8988T (cell line): ENCODE data around the gene CXCL14.

Experiments
- DNase-seq: peaks from one replicate; pipeline ENCODE4 v3.0.0; 2011

Gene CXCL14

DNA sequence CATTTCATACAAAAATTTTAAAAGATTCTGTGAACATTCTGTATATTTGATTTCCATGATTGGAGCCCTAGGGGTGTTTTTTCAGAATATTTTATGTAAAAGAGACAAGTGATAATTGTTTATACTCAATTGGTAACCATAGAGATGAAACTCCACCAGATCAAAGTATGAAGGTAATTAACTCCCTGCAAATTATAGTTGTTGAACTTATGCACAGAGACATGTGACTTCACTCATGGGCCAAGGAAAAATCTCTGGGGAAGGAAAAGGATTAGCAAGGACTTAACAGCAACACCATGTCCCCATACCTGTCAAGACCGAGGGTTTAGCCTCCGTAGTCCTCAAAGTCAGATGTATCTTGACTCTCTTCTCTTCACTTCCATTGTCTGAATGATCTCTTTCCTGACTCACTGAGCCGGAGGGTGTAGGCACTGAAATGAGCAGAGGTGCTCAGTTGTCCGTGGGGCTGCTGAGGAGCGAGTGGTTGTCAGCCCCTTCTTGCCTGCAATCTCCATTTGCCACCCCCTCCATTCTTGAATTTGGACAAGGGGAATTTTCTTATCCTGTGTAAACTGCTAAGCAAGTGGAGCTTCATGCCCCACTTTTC lies 17.5 kb upstream of the CXCL14 start:
- no peak for DNase-seq

DNA sequence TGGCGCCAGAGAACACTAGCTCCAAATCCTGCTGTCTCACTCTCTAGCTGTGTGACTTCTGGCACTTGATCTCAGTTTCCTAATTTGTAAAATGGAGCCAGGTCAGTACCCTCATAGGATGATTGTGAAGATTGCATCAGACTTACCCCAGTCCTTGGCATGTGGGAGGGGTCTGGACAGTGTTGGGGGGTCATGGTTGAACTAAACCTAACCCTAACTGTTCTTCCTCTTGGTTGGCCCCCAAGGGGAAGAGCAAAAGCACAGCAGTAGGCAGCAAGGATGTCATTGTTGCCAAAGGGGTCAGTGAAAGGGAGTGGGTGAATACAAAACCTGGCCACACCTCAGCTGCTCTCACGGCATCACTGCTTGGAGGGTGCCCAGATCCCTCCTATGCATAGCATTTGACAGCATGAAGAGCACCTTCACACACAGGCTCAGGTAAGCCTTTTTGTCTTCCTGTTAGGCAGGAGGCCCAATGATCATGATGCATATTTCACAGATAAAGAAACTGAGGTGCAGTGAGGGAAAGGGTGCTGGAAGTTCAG lies 15.7 kb upstream of the CXCL14 start:
- DNase-seq: no peak

DNA sequence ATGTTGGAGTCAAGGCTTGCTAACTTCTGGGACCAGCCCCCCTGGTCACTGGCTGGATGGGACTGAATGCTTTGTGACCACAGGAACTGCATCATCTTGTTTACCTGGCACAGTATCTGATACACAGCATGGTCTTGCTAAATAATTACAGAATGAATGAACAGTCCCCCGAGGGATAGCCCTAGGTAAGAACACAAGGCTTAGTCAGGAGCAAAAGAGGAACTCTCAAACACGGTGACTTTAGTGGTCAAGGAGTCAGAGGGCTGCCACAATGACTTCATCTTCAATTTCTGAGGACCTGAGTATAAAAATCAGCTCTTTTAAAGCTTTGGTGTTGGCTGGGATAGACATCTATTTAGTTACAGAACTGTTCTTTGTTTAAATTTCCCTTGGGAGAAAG lies 15.1 kb upstream of the CXCL14 start:
- DNase-seq: no peak

DNA sequence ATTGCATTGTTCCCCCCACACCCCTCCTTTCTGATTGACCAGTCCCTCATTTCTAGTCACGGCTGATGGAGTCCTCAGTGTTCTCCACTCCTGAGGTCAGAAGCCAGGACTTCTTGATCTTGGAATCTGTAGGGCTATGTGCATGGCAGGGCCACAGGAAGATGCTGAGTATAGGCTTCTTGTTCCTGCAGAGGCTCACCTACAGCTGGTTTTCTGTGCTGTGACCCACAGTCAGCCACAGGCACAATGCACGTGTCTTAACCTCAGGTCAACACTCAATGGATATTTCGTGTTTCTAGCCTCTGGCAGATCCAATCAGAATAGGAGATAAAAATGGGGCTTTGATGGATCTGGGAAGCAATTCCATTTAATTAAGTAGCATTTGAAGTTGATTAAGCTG lies 14.3 kb upstream of the CXCL14 start:
- no peak for DNase-seq

DNA sequence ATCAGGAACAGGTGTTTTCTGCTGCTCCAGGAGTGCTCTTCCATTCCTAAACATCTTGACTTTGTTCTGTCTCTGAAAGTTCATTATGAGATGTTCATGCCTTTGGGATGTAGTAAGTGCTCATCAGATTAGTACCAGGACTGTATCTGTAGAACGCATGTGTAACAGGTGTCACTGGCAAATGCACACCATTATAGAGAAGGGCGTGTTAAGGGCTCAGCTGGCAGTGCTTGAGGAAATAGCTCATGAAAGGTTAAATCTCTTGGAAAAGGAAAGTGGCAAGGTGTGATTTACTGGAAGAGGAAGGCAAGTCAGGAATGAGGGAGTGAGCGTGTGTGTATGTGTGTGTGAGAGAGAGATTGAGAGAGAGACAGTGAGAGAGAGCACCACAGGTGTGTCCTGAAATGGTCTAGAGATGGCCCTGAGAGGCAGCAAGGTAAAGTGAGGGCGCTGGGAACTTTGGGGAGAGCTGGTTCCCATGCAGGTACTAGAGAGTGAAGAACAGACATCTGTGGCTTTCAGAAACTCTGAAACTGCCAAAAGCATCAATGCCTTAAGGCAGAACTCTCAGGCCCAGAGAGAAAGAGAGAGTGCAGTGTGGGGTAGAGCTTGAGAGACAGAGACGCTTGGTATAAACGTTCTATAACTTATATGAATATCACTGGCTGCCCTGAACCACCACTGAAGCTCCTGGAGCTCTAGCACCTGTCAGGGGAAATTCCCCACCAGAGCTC lies 13.7 kb upstream of the CXCL14 start:
- no peak for DNase-seq

DNA sequence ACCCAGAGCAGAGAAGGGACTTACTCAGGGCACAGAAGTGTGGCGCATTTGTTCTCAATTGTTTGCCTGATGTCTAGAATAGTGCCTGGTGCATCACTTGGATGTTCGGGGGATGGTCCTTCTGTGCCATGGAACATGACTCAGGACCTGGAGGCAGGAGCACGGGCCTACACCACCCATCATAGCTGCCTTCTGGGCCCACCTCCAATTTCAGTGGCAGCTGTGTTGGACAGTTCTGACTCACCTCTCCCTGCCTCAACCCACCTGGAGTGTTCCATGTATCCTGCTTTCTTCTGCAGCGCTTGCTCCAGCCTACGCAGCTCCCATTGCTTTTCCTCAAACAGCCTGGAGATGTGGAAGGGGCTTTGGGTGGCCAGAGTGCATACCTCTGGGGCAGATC lies 12.5 kb upstream of the CXCL14 start:
- DNase-seq: no peak

DNA sequence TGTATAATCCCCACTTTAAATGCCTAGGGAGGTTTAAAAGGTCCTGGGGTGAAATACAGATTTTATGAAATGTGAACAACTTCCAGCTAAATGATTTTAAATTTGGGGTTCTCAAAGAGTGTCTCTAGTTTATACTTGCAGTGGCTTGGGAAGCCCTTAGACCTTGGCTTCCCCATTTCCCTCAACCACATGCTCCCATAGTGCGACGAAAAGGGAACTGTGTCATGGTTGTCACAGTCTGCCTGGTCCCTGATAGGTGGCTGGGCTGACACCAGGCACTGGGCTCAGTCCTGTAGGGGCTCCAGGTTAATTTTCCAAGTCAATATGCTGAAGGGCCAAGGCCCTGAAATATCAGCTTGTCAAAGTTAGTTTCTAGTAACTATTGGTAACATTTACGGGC lies 10.4 kb upstream of the CXCL14 start:
- no peak for DNase-seq

DNA sequence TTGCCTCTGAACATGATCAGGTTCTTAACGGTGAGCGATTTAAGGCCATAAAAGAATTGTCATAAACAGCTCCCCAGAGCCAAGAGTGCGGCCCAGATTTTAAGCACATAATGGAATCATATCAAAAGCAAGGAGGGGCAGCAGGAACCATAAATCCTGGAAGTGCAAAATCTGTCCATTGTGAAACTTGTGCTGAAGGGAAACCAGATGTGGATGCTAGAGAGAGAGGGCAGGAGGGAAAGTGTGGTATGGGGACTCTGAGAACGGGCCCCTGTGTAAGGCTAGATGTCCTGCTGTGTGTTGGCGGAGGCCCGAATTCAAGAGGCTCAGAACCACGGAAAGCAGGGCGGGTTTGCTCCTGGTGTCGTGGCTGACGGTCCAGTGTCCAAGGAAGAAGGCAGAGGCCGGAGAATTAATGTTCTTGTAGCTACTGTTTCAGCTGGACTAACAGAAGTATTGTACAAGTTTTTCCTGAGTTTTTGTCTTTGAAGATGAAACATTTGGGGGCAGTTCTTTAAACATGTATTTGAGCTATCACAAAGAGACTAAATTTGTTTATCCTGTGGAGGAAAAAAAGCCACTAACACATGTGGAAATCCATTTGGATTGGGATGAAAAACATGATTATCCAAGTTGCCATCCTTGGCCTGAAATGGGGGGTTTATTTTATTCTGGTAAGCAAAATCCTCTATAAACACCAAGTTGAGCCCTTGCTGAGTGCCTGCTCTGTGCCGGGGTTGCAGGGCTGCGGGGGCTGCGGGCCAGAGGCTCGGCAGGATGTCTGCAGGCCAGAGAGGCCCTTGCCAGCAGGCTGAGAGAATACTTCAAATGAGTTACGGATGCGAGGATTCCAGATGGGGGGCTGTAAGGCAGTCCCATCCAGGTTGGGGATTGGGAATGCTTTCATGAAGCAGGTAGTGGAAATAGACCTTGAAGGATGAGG lies 9.2 kb upstream of the CXCL14 start:
- DNase-seq: no peak

DNA sequence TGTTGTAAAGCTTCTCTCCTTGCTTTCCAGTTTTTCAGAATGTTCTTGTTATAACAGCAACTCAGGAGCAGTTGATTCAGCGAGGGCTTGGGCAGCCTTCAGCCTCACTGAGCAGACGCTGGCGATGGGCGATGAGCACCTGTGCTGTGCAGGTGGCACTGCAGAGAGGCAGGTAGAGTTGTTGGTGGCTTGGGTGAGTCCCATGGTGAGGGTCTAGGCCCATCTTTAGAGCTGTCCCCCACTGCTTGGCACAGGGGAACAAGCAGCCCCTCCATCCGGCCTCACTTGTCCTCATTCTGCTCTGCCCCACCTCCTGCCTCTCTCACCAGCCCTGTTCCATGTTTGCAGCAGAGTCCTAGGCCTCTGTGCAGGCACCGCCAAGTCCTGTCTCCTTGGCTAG lies 6.1 kb upstream of the CXCL14 start:
- DNase-seq: no peak

DNA sequence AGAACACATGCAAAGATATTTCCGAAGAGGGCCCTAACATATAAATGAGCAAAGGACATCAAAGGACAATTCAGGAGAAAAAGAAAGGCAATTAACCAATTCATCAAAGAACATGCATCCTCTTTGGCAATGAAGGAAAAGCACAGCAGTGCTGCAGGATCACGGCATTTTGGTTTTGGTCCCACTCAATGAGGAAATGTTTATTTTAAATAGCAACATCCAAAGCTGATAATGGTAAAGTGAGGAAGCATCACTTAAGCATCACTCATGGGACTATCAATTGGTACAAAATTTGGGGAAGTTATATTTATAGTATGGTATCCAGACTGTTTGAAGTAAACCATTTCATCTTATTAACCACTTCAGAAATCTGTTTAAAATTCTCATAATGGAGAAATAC lies 5.5 kb upstream of the CXCL14 start:
- no peak for DNase-seq

DNA sequence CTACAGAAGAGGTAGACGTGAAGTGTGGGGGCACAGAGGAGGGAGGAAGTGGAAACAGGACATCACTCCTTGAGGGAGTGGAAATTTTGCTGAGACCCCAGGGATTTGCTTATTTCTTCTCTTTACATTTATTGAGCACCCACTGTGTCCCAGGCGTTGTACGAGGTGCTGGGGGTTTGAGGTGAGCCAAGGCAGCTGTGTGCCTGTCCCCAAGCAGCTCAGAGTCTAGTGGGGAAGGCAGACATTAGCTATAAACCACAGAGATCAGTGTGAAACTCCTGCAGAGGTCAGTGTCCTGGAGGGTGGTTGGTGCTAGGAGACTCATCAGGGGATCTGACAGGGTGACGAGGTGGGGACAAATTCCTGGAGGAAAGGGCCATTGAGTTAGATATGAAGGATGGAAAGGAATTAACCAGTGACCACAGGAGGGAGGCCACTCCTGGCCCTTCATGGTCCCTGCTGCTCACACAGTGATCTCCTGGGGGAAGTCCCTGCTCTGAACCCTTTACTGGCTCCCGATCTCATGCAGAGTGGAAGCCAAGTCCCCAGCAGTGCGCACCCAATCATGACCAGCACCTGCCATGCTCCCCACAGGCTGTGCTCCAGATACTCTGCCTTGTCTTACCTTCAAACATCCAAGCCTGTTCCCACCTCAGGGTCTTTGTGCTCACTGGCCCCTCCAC lies 3.4 kb upstream of the CXCL14 start:
- DNase-seq: no peak

DNA sequence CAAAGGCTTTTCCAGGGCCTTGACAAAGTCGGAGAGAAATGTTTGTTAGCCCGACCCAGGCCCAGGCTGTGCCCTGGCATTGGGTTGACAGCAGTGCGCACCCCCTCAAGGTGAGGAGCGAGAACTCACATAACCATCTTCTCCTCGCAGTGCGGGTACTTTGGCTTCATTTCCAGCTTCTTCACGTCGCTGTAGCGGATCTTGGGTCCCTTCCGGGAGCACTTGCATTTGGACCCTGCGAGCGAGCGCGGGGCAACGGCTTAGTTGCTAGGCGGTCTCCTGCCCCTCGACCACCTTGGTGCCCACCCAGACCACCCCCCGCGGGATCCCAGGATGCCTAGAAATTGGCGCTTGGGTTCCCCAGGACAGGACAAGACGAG lies 496 bp downstream of the CXCL14 start:
- DNase-seq: no peak

DNA sequence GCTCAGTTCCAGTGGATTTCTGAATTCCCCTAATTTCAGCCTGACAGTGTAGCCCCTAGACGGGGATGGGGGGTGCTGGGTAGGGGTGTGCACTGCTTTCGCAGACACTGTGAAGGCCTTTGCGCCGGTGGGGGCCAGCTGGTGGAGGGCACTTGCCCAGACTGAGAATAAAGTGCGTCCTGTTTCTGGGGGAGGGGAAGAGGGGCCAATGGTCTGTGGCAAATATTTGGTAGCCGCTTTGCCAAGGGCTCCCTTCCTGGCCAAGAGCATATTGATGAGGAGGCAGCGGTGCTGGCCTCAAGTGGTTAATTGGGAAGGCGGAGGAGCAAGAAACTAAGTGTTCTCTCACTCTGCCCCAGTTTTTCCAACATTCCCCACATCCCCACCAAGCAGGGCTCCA lies 1.4 kb downstream of the CXCL14 start:
- no peak for DNase-seq

DNA sequence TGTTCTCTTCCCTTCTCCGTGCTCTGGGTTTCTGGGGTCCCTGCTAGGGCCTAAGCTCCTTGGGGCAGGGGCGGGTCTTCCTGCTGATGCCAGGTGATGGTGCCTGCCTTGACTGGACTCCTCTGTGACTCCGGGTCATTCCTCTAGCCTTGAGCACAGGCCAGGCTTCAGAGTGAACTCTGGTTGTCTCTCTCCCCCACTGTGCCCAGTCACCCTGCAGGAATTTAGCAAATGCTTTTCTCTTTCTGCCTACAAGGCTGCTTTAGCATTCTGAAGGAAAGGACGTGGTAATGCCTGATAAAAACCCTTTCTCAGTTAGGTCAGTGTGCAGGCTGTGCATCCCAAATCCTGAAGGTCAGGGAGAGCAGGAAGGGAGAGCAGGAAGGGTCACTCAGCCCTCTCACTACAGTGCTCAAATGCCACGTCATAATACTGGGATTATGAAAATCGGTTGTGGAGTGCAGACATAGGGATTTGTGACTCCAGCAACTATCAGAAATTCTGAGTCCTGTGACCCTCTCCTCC lies 2.7 kb downstream of the CXCL14 start:
- peak; percentile 73 for DNase-seq

DNA sequence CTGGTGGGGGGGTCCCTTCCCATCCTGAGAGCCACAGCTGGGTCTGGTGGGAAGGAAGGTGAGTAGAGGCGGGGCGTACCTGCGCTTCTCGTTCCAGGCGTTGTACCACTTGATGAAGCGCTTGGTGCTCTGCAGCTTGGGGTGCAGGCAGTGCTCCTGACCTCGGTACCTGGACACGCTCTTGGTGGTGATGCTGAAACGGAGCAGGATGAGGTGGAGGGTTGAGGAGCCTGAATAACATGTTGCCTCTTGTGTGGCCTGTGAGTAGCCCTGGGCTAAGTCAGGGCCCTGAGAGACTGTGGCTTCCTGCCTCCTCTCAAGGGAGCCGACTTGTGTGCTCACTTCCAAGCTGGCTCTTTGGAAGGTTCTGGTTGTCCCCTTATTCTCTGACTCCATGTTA lies 4.3 kb downstream of the CXCL14 start:
- DNase-seq: no peak

DNA sequence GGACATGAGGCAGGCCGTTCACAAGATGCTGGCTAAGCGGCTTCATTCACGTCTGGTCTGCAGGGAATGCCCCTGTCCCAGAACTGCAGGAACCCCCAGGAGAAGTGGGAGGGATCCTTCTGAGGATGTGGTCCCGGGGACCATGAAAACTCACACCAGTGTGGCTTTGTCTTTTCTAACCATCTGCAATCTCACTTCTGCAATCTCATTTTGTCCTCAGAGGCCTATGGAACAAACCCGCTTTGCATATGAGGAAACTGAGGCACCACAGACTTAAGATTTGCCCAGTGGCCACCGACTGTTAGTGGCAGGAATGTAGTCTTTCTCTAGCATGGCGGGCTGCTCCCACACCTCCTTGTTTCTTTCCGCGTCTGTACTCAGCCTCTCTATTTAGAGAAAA lies 6.9 kb downstream of the CXCL14 start:
- DNase-seq: no peak

DNA sequence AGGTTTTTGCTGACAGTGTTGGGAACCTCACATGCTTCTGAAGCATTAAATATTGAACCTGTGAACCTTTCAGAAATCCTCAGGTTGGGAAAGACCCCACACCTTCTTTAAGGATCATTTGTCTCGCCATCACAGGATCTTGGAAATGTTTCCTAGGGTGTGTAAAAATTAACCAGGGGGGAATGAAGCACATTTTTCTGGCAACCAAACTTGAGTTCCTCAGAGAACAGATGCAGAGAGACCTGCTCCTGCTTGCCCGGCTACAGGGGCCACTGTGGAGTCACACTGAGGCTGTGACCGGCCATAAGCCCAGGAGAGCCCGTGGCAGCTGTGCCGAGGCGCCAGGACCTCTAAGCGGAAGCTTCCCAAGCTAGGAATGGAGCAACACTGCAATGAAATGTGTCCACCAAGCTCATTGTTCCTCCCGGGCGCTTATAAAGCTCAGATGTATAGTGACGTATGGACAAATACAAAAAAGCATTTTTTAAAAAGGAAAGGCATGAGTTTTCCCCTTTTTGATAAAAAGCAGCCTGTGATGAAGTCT lies 7.7 kb downstream of the CXCL14 start:
- no peak for DNase-seq

DNA sequence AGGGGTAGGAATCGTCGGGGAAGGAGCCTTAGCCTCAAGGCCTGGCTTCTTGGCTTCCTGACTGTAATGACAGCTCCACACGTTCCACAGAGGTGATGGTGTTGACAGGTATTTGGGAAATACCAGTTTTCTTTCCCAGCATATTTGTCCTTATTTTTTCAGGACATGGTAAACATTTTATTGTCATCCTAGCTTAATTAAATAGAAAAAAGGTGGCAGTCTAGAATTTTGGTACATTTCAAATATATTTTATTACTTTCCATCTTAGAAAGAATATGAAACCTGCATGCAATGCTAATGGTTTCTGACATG lies 8.4 kb downstream of the CXCL14 start:
- DNase-seq: no peak

DNA sequence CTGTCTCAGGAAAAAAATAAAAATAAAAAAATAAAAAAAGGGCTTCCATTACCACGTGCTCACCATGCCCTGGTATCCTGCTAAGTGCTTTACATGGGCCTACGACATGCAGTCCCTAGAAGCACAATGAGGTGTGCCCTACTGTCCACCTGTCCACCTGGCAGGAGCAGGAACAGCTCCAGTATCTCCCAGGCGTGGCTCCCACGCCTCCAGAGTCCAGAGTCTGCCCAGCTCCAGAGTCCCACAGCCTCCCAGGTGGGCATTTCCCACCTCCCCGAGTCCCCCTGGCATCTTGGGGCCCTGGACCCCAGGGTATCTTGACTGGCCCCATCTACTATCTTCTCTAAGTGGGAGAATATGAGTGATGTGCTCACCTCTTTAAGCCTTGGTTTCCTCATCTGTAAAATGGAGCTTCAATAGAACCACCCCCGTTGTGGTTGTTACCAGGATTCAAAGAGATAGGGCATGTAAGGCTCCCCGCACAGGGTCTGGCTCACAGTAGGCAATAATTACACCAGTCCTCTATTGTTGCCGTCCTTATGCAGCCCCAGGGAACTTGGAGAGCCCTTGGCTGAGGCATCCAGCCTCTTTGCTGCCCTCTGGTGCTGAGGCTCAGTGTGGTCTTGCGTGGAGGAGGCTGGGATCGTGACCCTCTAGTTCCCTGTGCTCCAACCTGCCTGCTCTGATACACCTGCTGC lies 8.9 kb downstream of the CXCL14 start:
- peak; percentile 60 for DNase-seq

DNA sequence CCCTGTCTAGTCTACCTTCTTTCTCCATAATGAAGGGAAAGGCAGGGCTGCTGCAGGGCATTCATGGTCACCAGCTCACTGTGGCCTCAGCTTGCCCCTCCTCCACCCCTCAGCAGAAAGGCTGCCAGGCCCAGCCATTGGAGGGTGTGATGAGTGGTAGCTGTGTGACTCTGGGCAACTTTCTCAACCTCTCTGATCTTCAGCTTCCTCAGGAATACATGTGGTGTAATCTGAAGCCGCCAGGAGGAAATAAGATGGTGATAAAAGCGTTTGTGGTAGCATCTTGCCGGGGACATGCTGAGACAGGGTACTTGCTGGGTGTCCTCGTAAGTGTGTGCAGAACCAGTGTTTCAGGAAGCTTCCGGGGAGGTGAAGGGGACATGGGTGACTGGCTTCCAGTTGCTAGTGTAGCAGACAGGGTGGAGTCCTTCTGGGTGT lies 9.8 kb downstream of the CXCL14 start:
- DNase-seq: no peak

DNA sequence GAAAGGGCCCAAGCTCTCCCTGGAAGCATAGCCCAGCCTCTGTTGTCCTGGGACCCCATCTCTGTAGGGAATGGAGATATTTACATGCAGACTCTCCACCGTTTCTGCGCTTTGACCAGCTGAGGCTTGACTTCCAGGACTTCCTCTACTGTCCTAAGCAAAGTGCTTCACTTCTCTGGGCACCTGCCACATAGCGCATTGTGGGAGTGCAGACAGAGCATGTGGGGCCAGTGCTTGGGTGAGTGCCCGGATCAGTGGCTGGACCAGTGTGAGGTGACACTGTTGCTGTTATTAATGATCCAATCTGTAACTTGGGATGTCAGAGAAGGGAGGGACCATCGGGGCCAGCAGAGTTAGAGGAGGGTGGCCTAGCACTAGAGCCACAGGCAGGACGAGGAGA lies 10.5 kb downstream of the CXCL14 start:
- no peak for DNase-seq

DNA sequence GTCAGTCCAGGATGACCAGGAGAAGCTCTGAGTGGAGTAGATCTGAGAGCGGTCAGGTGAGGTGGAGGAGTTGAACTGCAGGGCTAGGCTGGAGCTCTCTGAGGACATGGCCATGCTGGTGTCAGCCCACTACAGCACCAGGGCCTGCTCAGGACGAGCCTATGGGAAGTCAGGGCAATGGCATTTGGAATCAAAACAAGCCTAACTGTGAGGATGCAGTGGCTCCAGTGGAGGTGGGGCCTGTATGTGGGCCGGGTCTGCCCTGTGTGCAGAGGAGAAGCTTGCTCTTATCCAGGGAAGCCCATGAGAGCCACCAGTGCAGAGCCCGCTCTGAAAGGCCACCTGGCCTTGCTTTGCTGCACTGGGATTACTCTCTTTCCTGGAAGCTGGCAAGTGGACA lies 11.1 kb downstream of the CXCL14 start:
- DNase-seq: no peak
